Nephron progenitor cell (in vitro differentiated cells): ENCODE measurements around the gene CD81.

ENCODE experiments used
- DNase-seq: peaks from one replicate; pipeline ENCODE4 v3.0.0; 2021
- H3K27ac Mint-ChIP-seq: 2 replicates; pipeline ENCODE4 v1.8.0; 2021; ENCODE audit warnings: mild to moderate bottlenecking, moderate library complexity, mixed read lengths
- H3K27me3 Mint-ChIP-seq: 2 replicates; pipeline ENCODE4 v1.8.0; 2021; ENCODE audit warnings: mild to moderate bottlenecking, low read depth, mixed read lengths; ENCODE audit not compliant: poor library complexity
- H3K36me3 Mint-ChIP-seq: 2 replicates; pipeline ENCODE4 v1.8.0; 2021; ENCODE audit warnings: low read depth, mixed read lengths
- H3K4me1 Mint-ChIP-seq: 2 replicates; pipeline ENCODE4 v1.8.0; 2021; ENCODE audit warnings: mixed read lengths
- H3K4me3 Mint-ChIP-seq: 2 replicates; pipeline ENCODE4 v1.8.0; 2021; ENCODE audit warnings: mild to moderate bottlenecking, moderate library complexity, mixed read lengths
- H3K9me3 Mint-ChIP-seq: 2 replicates; pipeline ENCODE4 v1.8.0; 2021; ENCODE audit warnings: mild to moderate bottlenecking, moderate library complexity, mixed read lengths
- CTCF ChIP-seq: fragments of 200-600 bp; sonication (generic); IDR thresholded peaks from 2 replicates; pipeline ENCODE4 v1.5.0; 2021; ENCODE audit warnings: antibody characterized with exemption

The CD81 gene

GRCh38 chr11:2375964-2376551 is 1.1 kb upstream of the CD81 start:
- DNase-seq = no peak

GRCh38 chr11:2377511-2378443 is 667 bp downstream of the CD81 start:
- H3K4me3 Mint-ChIP-seq = peak overlapping the region; percentile 87
- peaks cover 19% of the 10 kb centered on the region for H3K27me3 Mint-ChIP-seq
- DNase-seq = peak; percentile 71

More at GRCh38 chr11:2375964-2376551, 1.1 kb upstream of the CD81 start:
- Mint-ChIP-seq H3K36me3 (no peaks in the 10 kb centered on the region), H3K9me3 (no peaks in the 10 kb centered on the region), H3K4me1 (peaks cover 23% of the 10 kb centered on the region), H3K27ac (no peak overlapping the region), H3K27me3 (peaks cover 21% of the 10 kb centered on the region), H3K4me3 (peak overlapping the region; percentile 74)
- TF ChIP-seq CTCF = no peak

GRCh38 chr11:2378527-2379210 is 1.6 kb downstream of the CD81 start:
- Mint-ChIP-seq H3K27me3 (peaks cover 17% of the 10 kb centered on the region), H3K27ac (peak overlapping the region; percentile 92), H3K4me1 (peaks cover 37% of the 10 kb centered on the region), H3K9me3 (no peaks in the 10 kb centered on the region), H3K4me3 (peak overlapping the region; percentile 87), H3K36me3 (no peaks in the 10 kb centered on the region)
- DNase-seq = peak; percentile 47
- TF ChIP-seq CTCF = no peak

More at GRCh38 chr11:2377511-2378443, 667 bp downstream of the CD81 start:
- Mint-ChIP-seq H3K36me3 (no peaks in the 10 kb centered on the region), H3K9me3 (no peaks in the 10 kb centered on the region), H3K27ac (peak overlapping the region; percentile 36), H3K4me1 (peaks cover 33% of the 10 kb centered on the region)
- TF ChIP-seq CTCF = no peak

- no peak for TF ChIP-seq CTCF
- no peak for DNase-seq
- Mint-ChIP-seq H3K4me3 (peak overlapping the region; percentile 87), H3K9me3 (no peaks in the 10 kb centered on the region), H3K36me3 (no peaks in the 10 kb centered on the region), H3K4me1 (peaks cover 41% of the 10 kb centered on the region), H3K27me3 (peaks cover 17% of the 10 kb centered on the region), H3K27ac (no peak overlapping the region)
Observed at GRCh38 chr11:2379466-2380174, 2.5 kb downstream of the CD81 start.

GRCh38 chr11:2380396-2380795 is 3.3 kb downstream of the CD81 start:
- TF ChIP-seq CTCF = no peak
- Mint-ChIP-seq H3K9me3 (no peaks in the 10 kb centered on the region), H3K27me3 (peaks cover 14% of the 10 kb centered on the region), H3K4me1 (peaks cover 42% of the 10 kb centered on the region), H3K4me3 (peak overlapping the region; percentile 40), H3K36me3 (no peaks in the 10 kb centered on the region), H3K27ac (no peak overlapping the region)
- DNase-seq = no peak
